HL-60 (cell line): ENCODE measurements around the gene CXXC1.

ENCODE experiments used
- DNase-seq, 2 experiments: peaks; one replicate each; pipeline ENCODE4 v3.0.0-alpha.2; 2010 to 2020; ENCODE audit warnings: low read depth in 1 of 2, low spot score in 1 of 2
- H3K27ac ChIP-seq: fragments of 250-450 bp; sonication (Bioruptor Pico); replicated peaks from 2 replicates; pipeline ENCODE4 v1.5.1; 2020; ENCODE audit warnings: mild to moderate bottlenecking, moderate library complexity
- H3K27me3 ChIP-seq: fragments of 250-450 bp; sonication (Bioruptor Pico); 2 replicates; pipeline ENCODE4 v1.5.1; 2021; ENCODE audit warnings: mild to moderate bottlenecking, moderate library complexity; ENCODE audit not compliant: insufficient read depth, poor library complexity, severe bottlenecking
- H3K4me3 ChIP-seq: replicated peaks from 2 replicates; pipeline ENCODE4 v1.5.1; 2011; ENCODE audit warnings: mild to moderate bottlenecking, control low read depth, low read length; ENCODE audit not compliant: insufficient read depth
- GABPA ChIP-seq: IDR thresholded peaks from 2 replicates; pipeline ENCODE4 v1.6.1; 2012; ENCODE audit warnings: low read depth
- POLR2AphosphoS5 ChIP-seq: IDR thresholded peaks from 2 replicates; pipeline ENCODE4 v1.6.1; 2012; ENCODE audit warnings: low read depth
- SPI1 ChIP-seq: IDR thresholded peaks from 2 replicates; pipeline ENCODE4 v1.6.1; 2012; ENCODE audit warnings: low read depth, mild to moderate bottlenecking, borderline replicate concordance
- TF ChIP-seq, protein P1 (sequence below): IDR thresholded peaks from one replicate; pipeline ENCODE4 v1.5.1; 2011; ENCODE audit warnings: low read length, control low read depth, inconsistent platforms; ENCODE audit not compliant: insufficient read depth
- TF ChIP-seq, protein P2 (sequence below): IDR thresholded peaks from 2 replicates; pipeline ENCODE4 v1.6.1; 2012; ENCODE audit warnings: low read depth; ENCODE audit not compliant: insufficient replicate concordance

Gene CXXC1

DNA sequence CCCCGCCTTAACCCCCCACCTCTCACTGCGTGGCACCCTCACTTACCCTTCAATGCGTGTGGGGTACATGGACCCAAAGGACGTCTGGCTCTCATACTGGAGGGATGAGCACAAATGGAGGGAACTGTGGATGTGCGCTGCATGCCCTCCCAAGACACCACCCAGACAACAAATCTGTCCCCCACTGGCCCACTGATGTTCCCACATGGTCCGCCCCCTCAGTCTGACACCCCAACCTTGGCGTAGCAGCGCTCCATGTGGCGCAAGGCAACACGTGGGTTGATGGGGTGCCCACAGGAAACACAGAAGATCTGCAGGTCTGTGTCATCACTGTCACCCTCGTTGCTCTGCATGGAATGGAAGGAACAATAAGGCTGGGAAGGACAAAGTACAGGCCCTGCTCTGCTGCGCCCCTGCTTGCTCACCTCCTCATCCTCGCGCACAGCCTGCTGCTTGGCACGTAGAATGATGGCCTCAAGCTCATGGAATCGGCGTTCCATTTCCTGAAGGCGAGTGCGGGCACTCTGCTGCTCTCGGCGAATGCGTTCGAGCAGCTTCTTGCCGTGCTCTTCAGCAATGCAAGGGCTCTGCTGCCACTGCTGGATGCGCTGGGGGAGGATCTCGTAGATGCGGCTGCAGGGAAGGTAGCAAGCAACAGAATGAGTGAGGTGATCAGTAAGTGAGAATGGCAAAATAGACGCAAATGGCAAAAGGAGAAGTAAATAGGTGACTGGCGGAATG is 3.9 kb downstream of the CXXC1 start:
- no peak for DNase-seq
- TF ChIP-seq GABPA = no peak
- no peak overlapping the region for H3K4me3 ChIP-seq
- no peak overlapping the region for H3K27ac ChIP-seq
- H3K27me3 ChIP-seq = no peaks in the 10 kb centered on the region

DNA sequence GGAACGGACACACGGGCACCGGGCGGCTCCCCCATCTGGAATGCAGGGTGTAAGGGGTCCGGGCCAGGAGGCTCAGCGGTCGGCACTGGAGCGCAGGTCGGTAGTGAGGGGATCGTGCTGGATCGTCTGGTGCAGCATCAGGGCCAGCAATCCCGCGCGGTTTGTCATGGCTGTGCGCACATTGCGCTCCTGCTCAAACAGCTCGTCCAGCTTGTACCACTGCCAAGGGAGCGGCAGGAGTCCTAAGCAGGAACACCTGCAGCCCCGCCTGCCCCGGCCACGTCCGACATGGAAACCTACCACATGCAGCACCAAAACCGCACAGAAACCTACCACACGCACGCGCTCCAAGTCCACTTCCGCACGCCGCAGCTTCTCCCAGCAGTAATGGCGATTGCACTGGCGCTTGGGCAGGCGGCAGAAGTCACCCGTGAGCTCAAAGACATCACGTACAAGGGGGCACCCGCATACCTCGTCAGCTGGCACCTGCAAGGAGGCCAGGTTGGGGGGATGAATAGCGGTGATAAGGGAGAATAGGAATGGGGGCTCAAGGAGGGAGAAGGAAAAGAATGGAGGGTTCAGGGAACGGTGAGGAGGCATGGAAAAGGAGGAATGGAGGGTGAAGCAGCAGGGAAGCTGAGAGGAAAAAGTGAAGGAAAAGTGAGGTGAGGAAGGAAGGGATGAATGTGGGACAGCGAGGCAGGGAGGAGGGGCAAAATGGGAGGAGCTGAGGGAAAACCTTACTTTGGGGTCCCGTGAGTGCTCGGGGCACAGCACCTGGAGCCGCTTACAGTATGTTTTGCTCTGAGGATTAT is 4.8 kb downstream of the CXXC1 start:
- no peaks in the 10 kb centered on the region for H3K27me3 ChIP-seq
- H3K4me3 ChIP-seq = no peak overlapping the region
- TF ChIP-seq, protein P1, sequence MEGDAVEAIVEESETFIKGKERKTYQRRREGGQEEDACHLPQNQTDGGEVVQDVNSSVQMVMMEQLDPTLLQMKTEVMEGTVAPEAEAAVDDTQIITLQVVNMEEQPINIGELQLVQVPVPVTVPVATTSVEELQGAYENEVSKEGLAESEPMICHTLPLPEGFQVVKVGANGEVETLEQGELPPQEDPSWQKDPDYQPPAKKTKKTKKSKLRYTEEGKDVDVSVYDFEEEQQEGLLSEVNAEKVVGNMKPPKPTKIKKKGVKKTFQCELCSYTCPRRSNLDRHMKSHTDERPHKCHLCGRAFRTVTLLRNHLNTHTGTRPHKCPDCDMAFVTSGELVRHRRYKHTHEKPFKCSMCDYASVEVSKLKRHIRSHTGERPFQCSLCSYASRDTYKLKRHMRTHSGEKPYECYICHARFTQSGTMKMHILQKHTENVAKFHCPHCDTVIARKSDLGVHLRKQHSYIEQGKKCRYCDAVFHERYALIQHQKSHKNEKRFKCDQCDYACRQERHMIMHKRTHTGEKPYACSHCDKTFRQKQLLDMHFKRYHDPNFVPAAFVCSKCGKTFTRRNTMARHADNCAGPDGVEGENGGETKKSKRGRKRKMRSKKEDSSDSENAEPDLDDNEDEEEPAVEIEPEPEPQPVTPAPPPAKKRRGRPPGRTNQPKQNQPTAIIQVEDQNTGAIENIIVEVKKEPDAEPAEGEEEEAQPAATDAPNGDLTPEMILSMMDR = no peak
- TF ChIP-seq GABPA = no peak
- TF ChIP-seq, protein P2, sequence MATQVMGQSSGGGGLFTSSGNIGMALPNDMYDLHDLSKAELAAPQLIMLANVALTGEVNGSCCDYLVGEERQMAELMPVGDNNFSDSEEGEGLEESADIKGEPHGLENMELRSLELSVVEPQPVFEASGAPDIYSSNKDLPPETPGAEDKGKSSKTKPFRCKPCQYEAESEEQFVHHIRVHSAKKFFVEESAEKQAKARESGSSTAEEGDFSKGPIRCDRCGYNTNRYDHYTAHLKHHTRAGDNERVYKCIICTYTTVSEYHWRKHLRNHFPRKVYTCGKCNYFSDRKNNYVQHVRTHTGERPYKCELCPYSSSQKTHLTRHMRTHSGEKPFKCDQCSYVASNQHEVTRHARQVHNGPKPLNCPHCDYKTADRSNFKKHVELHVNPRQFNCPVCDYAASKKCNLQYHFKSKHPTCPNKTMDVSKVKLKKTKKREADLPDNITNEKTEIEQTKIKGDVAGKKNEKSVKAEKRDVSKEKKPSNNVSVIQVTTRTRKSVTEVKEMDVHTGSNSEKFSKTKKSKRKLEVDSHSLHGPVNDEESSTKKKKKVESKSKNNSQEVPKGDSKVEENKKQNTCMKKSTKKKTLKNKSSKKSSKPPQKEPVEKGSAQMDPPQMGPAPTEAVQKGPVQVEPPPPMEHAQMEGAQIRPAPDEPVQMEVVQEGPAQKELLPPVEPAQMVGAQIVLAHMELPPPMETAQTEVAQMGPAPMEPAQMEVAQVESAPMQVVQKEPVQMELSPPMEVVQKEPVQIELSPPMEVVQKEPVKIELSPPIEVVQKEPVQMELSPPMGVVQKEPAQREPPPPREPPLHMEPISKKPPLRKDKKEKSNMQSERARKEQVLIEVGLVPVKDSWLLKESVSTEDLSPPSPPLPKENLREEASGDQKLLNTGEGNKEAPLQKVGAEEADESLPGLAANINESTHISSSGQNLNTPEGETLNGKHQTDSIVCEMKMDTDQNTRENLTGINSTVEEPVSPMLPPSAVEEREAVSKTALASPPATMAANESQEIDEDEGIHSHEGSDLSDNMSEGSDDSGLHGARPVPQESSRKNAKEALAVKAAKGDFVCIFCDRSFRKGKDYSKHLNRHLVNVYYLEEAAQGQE = no peak
- TF ChIP-seq POLR2AphosphoS5 = no peak; the same call in 1 of the 2 replicates
- TF ChIP-seq SPI1 = no peak
- H3K27ac ChIP-seq = no peak overlapping the region
- no peak for DNase-seq

- H3K4me3 ChIP-seq = peak overlapping the region; percentile 90
- TF ChIP-seq GABPA = no peak
- no peak; the same call in 1 of the 2 replicates for TF ChIP-seq POLR2AphosphoS5
- TF ChIP-seq, protein P2 = no peak
- TF ChIP-seq, protein P1 = no peak
- no peak for TF ChIP-seq SPI1
- H3K27ac ChIP-seq = peak overlapping the region; percentile 76
- no peak for DNase-seq
- H3K27me3 ChIP-seq = no peaks in the 10 kb centered on the region
Observed at GRCh38 chr18:50281972-50282520, 5.4 kb downstream of the CXXC1 start.

DNA sequence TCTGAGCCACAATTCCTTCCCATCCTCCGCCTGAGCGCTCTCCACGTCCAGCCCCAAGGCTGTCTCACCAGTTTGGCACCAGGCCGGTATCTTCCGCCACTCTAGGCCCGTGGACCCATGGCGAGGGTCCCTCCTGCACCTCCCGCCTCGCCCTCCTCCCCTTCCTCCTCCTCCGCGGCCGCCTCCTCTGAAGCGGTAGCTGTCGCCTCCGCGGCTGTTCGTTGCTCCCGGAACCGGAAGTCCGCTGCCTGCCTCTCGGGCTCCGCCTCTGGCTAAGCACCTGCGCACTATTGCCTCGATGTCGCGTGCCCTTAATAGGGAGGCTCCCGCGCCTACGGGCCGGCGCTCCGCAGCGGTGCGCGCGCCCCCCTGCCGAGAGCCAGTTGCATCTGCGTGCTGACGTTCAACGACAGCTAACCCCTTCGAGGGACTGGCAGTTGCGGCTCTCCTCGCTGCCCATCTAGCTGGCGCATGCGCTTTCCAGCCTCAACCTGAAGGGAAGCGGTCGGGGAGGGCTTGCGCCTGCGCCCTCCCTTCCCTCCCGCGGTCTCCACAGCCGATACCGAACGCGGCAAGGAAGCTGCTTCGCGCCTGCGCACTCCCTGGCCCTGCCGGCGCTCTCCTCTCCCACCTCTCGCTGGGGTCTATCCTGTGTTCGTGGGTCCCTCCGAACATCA is 6.1 kb downstream of the CXXC1 start, which contains the start of gene MBD1:
TSS of gene MBD1 (minus strand) at position 229 of the 677 bp plus-strand sequence. CDS start 1,531 bp downstream, outside the sequence.
- H3K4me3 ChIP-seq = peak within 1 kb of the TSS; percentile 90

More for the DNA sequence above, 6.1 kb downstream of the CXXC1 start, which contains the start of gene MBD1:
- TF ChIP-seq SPI1 (peak; percentile 25; the same call in 1 of the 2 replicates), GABPA (peak; percentile 94), POLR2AphosphoS5 (peak; percentile 92)
- TF ChIP-seq, protein P1 = no peak
- TF ChIP-seq, protein P2 = no peak
- Histone ChIP-seq H3K27me3 (no peaks in the 10 kb centered on the region), H3K27ac (peak within 1 kb of the TSS; percentile 76)
- peak; percentile 99 for DNase-seq
